ENCODE measurements around the gene KIAA1191. TPM values are rescaled to one million over a fixed set of nuclear protein-coding genes. Genes with fewer than 3 reads are reported as not detected.
"Not testable (repeated sequence)": the region's sequence is repeated elsewhere in the genome, so short reads cannot be mapped to it uniquely, and the experiment has no call there.

KIAA1191 gene
- total and polyA plus RNA-seq, 4 donors = 57.2 to 78.4 (median 77.9) TPM

GRCh38 chr5:176317534-176318374 is 43.8 kb downstream of the KIAA1191 start:
- intact Hi-C loops (cut with DNase I) = no loop called here

GRCh38 chr5:176305356-176305755 is 56.2 kb downstream of the KIAA1191 start:
- H3K27me3 ChIP-seq (ENCODE audit: control insufficient read depth in 1 of 2, insufficient read depth in 2 of 2, low read length in 1 of 2); H3K9me3 ChIP-seq (ENCODE audit: control insufficient read depth, low read length); H3K4me1 ChIP-seq (ENCODE audit: control insufficient read depth in 1 of 2, insufficient read depth in 2 of 2, low read length in 2 of 2); H3K27ac ChIP-seq (ENCODE audit: low read depth in 1 of 2, low read length in 2 of 2); DNase-seq; H3K4me3 ChIP-seq (ENCODE audit: low read length in 2 of 2); H3K36me3 ChIP-seq (ENCODE audit: control insufficient read depth in 1 of 2, insufficient read depth in 2 of 2, low read length in 1 of 2); ATAC-seq (ENCODE audit: low FRiP score); intact Hi-C loops (cut with DNase I): not testable (repeated sequence)
- 94 to 95% methylated on average over 7 to 18 of the region's 31 CpGs for WGBS, 2 donors

More at GRCh38 chr5:176317534-176318374, 43.8 kb downstream of the KIAA1191 start:
- ATAC-seq (ENCODE audit: low FRiP score) (no peak), DNase-seq (no peak)
- Histone ChIP-seq H3K4me1 (ENCODE audit: control insufficient read depth in 1 of 2, insufficient read depth in 2 of 2, low read length in 2 of 2) (no peaks in the 10 kb centered on the region), H3K36me3 (ENCODE audit: control insufficient read depth in 1 of 2, insufficient read depth in 2 of 2, low read length in 1 of 2) (peaks cover 5 to 13% of the 10 kb centered on the region in 2 donors), H3K4me3 (ENCODE audit: low read length in 2 of 2) (no peak overlapping the region), H3K9me3 (ENCODE audit: control insufficient read depth, low read length) (no peaks in the 10 kb centered on the region), H3K27me3 (ENCODE audit: control insufficient read depth in 1 of 2, insufficient read depth in 2 of 2, low read length in 1 of 2) (no peaks in the 10 kb centered on the region), H3K27ac (ENCODE audit: low read depth in 1 of 2, low read length in 2 of 2) (no peak overlapping the region)
- WGBS, 2 donors = 86 to 93% methylated on average over 7 of the region's 7 CpGs

Small RNAs within 50 kb of the gene (microRNA-seq; reads per million reads assigned to microRNA genes)
- gene MIR1271 = 8.0 to 11.3 reads per million in 2 donors

Other genes with a start within 250 kb of the KIAA1191 start
- gene SIMC1, start 123.3 kb downstream of the KIAA1191 start, total RNA-seq = 10 to 100 TPM; 13.7 to 19.7 TPM
- gene SIMC1, start 123.3 kb downstream of the KIAA1191 start, polyA plus RNA-seq = 1 to 10 TPM; 2.6 to 4.6 TPM
- 10 to 100 TPM; 13.3 to 32.4 TPM for gene ARL10, start 3.7 kb upstream of the KIAA1191 start, total RNA-seq
- gene ARL10, start 3.7 kb upstream of the KIAA1191 start, polyA plus RNA-seq = 1 to 10 TPM; 1.1 to 8.3 TPM
- gene NOP16, start 26.8 kb upstream of the KIAA1191 start, total RNA-seq = 10 to 100 TPM in 1 of 2 donors, 1 to 10 TPM in 1; 9.7 to 19.2 TPM
- gene NOP16, start 26.8 kb upstream of the KIAA1191 start, polyA plus RNA-seq = 10 to 100 TPM; 12.3 to 15.0 TPM
- gene HIGD2A, start 27.0 kb upstream of the KIAA1191 start, total RNA-seq = 10 to 100 TPM; 46.8 to 60.9 TPM
- gene HIGD2A, start 27.0 kb upstream of the KIAA1191 start, polyA plus RNA-seq = 10 to 100 TPM; 69.2 to 75.5 TPM
- 100 to 1,000 TPM in 1 of 2 donors, 10 to 100 TPM in 1; 86.7 to 124 TPM for gene CLTB, start 54.8 kb upstream of the KIAA1191 start, total RNA-seq
- gene CLTB, start 54.8 kb upstream of the KIAA1191 start, polyA plus RNA-seq = 100 to 1,000 TPM; 143 to 160 TPM
- gene FAF2, start 86.6 kb upstream of the KIAA1191 start, total RNA-seq = 10 to 100 TPM; 27.5 to 31.4 TPM
- gene FAF2, start 86.6 kb upstream of the KIAA1191 start, polyA plus RNA-seq = 10 to 100 TPM in 1 of 2 donors, 1 to 10 TPM in 1; 5.0 to 10.3 TPM
- gene RNF44, start 175.6 kb upstream of the KIAA1191 start, total RNA-seq = 10 to 100 TPM; 23.2 to 40.6 TPM
- 10 to 100 TPM in 1 of 2 donors, 1 to 10 TPM in 1; 8.5 to 13.4 TPM for gene RNF44, start 175.6 kb upstream of the KIAA1191 start, polyA plus RNA-seq
- not detected for gene CDHR2, start 187.6 kb upstream of the KIAA1191 start, total RNA-seq
- 10 to 100 TPM in 1 of 2 donors, under 1 TPM in 1; 0.08 to 21.5 TPM for gene CDHR2, start 187.6 kb upstream of the KIAA1191 start, polyA plus RNA-seq
- under 1 TPM; 0.81 to 0.87 TPM for gene GPRIN1, start 248.4 kb upstream of the KIAA1191 start, total RNA-seq
- under 1 TPM; 0.15 to 0.50 TPM for gene GPRIN1, start 248.4 kb upstream of the KIAA1191 start, polyA plus RNA-seq

Data from aorta (tissue), 5 donors.